Bronchial epithelial cell (primary cell): ENCODE results near the gene DNA2. TPM values are rescaled to one million over a fixed set of nuclear protein-coding genes. Genes with fewer than 3 reads are reported as not detected.

Source experiments
- DNase-seq: peaks from one replicate; pipeline ENCODE4 v3.0.0-alpha.2; 2010; ENCODE audit warnings: low read depth
- FAIRE-seq: peaks from 2 replicates; lab custom pipeline; 2011; peaks lifted over from hg19 to GRCh38; lab: Jason Lieb, UNC
- H3K27me3 ChIP-seq: 2 replicates; pipeline ENCODE4 v1.5.1; 2011; ENCODE audit warnings: low read length; ENCODE audit not compliant: control insufficient read depth, insufficient read depth
- H3K36me3 ChIP-seq: 2 replicates; pipeline ENCODE4 v1.5.1; 2011; ENCODE audit warnings: low read length; ENCODE audit not compliant: control insufficient read depth, insufficient read depth
- H3K4me3 ChIP-seq: 2 replicates; pipeline ENCODE4 v1.5.1; 2011; ENCODE audit warnings: mild to moderate bottlenecking, low read depth, low read length, control low read depth
- CTCF ChIP-seq: IDR thresholded peaks from 2 replicates; pipeline ENCODE4 v1.5.1; 2011; ENCODE audit warnings: mild to moderate bottlenecking, moderate library complexity, low read length, control low read depth, inconsistent platforms; ENCODE audit not compliant: insufficient read depth, severe bottlenecking
- total RNA-seq: library from RNA; depleted of rRNA; stranded (reverse); fragments of >200 nt; gene quantifications from 2 replicates; pipeline ENCODE4 v1.2.1, GENCODE V29; 2014

Gene DNA2
- total RNA-seq, 1 donor from 2014 or later: 3.4 TPM

GRCh38 chr10:68502846-68503245 lies 31.1 kb upstream of the DNA2 start:
- Histone ChIP-seq H3K4me3 (no peak overlapping the region), H3K36me3 (peaks cover 2% of the 10 kb centered on the region), H3K27me3 (no peaks in the 10 kb centered on the region)
- DNase-seq (no peak), FAIRE-seq (no peak)
- no peak for TF ChIP-seq CTCF

GRCh38 chr10:68501691-68502090 lies 29.9 kb upstream of the DNA2 start:
- H3K36me3 ChIP-seq: peaks cover 2% of the 10 kb centered on the region
- H3K27me3 ChIP-seq: no peaks in the 10 kb centered on the region
- FAIRE-seq (no peak), DNase-seq (no peak)
- H3K4me3 ChIP-seq: no peak overlapping the region
- no peak for TF ChIP-seq CTCF

- DNase-seq: no peak
- no peak for FAIRE-seq
- Histone ChIP-seq H3K36me3 (peaks cover 2% of the 10 kb centered on the region), H3K4me3 (no peak overlapping the region), H3K27me3 (no peaks in the 10 kb centered on the region)
- TF ChIP-seq CTCF: no peak
These were observed 27.8 kb upstream of the DNA2 start for GRCh38 chr10:68499544-68499943.

GRCh38 chr10:68496072-68496471 lies 24.3 kb upstream of the DNA2 start:
- DNase-seq: no peak
- no peak overlapping the region for H3K4me3 ChIP-seq
- H3K36me3 ChIP-seq: peaks cover 2% of the 10 kb centered on the region
- FAIRE-seq: no peak
- TF ChIP-seq CTCF: no peak
- H3K27me3 ChIP-seq: no peaks in the 10 kb centered on the region

GRCh38 chr10:68492118-68492517 lies 20.3 kb upstream of the DNA2 start:
- no peaks in the 10 kb centered on the region for H3K36me3 ChIP-seq
- no peak for DNase-seq
- no peak for TF ChIP-seq CTCF
- no peak overlapping the region for H3K4me3 ChIP-seq
- FAIRE-seq: no peak
- H3K27me3 ChIP-seq: no peaks in the 10 kb centered on the region

- FAIRE-seq: no peak
- TF ChIP-seq CTCF: no peak
- Histone ChIP-seq H3K27me3 (no peaks in the 10 kb centered on the region), H3K36me3 (peaks cover 1% of the 10 kb centered on the region), H3K4me3 (no peak overlapping the region)
- DNase-seq: no peak
These were observed 18.1 kb upstream of the DNA2 start for GRCh38 chr10:68489919-68490318.
